IPS-NIHi7 (cell line): ENCODE measurements around the gene WDR45B.

Experiments used
- DNase-seq: peaks from one replicate; pipeline ENCODE4 v3.0.0; 2012; ENCODE audit warnings: mixed read lengths; ENCODE audit errors: extremely low spot score

Gene WDR45B

GRCh38 chr17:82648165-82648668, at the start of gene WDR45B:
Gene WDR45B (minus strand): TSS chr17:82648444. CDS start chr17:82648340, 104 bp downstream.
- peak; percentile 99 for DNase-seq

DNA sequence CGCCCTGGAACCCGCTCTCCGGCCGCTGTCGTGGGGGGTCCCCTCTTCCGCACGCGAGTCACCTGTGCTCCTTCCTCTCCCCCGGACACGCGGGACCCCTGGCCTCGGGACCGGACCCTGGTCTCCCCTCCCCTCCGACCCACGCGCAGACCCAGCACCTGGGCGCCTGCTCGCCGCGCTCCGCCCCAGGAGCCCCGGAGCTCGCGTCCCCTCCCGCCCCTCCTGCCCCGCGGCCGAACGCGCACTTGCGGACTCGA, 49.5 kb upstream of the WDR45B start:
- DNase-seq: no peak

DNA sequence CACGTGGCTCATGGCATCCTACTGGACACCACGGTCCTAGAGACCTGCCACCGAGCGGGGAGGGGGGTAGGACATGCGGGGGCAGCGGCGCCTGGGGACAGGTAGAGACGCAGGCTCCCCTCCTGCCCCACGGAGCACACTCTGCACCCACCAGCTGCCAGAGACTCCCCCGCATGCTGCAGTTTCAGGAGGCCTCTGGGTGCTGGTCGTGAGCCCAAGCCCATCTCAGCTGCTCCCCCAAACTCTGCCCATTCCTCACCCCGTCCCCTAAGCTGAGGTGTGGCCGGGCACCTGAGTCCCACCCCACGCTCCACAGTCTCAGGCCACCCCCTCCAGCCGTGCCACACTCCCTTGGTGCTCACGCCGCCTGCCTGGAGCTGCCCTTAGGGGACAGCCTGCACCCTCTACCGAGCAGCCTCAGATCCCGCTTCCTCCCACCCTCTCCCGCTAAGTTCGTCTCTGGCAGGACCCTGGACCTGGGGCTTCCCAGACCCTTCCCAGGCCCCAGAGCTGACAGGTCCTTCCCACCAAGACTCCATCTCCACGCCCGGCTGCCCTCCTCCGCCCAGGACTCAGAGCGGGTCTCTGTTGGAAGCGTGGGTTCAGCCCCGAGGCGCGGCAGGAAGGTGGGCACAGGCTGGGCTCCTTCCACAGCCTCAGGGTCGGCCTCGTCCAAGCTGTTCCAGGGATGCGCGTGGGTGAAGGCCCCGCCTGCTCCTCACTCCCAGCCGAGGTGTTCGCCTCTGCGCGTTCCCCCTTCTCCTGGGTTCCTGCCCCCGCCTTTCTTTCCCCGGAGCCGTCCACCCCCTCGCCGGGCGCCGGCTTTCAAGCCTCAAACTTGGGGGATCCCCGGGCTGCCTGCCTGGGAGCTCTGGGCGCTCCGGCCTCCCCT, 48.9 kb upstream of the WDR45B start:
- peak; percentile 44 for DNase-seq

DNA sequence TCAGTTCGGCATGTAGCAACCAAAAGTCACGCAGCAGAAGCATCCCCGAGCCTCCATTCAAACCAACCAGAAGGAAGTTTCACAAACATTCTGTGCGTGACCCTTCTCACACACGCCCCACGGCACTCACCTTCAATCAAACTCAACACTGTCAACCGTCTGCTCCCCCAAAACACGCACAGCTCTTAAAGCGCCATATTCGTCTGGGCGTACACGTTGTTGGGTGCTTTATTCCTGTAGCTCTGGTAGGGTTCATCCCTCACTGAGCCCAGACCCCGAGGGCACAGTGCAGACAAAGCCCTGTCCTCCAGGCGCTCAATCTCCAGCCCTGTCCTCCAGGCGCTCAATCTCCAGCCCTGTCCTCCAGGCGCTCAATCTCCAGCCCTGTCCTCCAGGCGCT, 48.0 kb upstream of the WDR45B start:
- DNase-seq: no peak

GRCh38 chr17:82694647-82695046, 46.4 kb upstream of the WDR45B start:
- DNase-seq: no peak

DNA sequence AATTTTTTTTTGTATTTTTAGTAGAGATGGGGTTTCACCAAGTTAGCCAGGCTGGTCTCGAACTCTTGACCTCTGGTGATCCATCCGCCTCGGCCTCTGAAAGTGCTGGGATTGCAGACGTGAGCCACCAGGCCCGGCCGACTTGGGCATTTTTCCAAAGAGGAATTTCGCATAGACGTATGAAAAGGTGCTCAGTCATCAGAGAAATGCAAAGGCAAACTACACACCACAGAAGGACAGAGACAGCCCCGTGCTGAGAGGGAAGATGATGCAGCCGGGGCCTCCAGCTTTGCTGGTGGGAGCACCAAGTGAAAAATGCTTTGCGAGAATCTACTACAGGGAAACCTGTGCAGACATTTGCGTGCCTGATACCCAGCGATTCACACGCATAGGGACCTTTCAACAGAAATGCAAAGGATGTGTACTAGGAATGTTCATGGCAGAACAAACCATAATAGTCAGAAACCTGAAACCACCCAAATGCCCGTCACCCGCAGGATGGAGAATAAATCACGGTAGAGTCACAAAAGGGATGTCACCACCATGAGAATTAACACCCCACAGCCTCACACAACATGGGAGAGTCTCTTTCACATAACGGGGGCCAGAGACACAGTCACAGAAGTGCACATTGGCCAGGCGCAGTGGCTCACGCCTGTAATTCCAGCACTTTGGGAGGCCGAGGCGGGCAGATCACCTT, 45.1 kb upstream of the WDR45B start:
- no peak for DNase-seq

- DNase-seq: no peak
These were observed 44.0 kb upstream of the WDR45B start for GRCh38 chr17:82692268-82692667.

- DNase-seq: no peak
These were observed 43.5 kb upstream of the WDR45B start for GRCh38 chr17:82691714-82692113.

GRCh38 chr17:82690786-82691489, 42.7 kb upstream of the WDR45B start:
- no peak for DNase-seq

GRCh38 chr17:82689077-82689476, 40.8 kb upstream of the WDR45B start:
- DNase-seq: no peak

- no peak for DNase-seq
These were observed 39.6 kb upstream of the WDR45B start for GRCh38 chr17:82687871-82688270.

DNA sequence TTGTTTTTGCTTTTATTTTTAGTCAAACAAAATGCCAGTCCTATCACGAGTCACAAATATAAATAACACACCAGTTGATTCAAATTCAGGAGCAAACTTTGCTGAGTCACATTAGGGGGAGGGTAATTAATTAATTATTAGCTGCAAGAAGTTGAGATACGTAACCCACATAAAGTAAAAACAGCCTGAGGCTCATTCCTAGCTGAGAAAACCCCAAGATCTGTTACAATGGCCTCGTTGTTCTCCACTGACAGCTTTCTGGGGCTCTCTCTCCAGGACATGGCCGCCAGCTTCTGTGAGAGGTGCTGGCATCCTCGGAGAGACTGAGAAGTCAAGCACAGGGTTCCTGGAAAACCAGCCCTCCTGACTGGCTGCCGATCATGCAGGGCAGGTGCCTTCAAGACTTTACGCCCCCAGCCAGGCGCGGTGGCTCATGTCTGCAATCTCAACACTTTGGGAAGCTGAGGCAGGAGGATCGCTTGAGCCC, 39.2 kb upstream of the WDR45B start:
- DNase-seq: no peak

DNA sequence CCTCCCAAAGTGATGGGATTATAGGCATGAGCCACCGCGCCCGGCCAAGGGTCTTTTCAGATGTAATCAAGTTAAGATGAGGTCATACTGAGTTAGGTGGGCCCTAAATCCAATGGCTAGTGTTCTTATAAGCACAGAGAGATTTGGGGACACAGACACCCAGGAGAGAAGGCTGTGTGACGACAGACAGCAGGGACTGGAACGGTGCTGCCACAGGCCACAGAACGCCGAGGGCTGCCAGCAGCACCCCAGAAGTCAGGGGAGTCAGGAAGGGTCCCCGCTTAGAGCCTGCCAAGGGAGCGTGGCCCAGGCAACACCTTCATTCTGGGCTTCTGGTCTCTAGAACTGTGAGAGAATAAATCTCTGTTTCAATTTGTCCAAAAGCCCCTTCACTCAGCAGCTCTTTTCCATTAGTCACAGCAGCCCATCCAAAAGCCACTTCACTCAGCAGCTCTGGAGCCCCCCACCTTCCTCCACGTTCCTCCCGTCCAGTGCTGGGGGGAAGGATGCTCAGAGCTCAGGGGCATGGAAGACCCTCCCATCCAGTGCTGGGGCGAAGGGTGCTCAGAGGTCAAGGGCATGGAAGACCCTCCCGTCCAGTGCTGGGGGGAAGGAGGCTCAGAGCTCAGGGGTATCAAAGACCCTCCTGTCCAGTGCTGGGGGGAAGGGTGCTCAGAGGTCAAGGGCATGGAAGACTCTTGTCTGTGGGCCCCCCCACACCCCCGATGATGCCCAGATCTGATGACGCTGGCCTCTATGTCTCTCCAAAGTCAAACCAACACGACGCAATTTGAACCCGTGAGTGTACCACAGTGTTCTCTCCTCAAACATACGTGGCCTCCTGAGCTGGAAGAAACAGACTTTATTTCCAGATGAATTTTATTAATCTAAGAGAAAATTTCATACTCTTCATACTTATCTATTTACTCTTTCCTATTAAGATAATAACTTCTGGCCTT, 38.4 kb upstream of the WDR45B start:
- no peak for DNase-seq

- DNase-seq: no peak
These were observed 37.0 kb upstream of the WDR45B start for GRCh38 chr17:82685291-82685690.

- no peak for DNase-seq
These were observed 36.1 kb upstream of the WDR45B start for GRCh38 chr17:82684228-82684841.

DNA sequence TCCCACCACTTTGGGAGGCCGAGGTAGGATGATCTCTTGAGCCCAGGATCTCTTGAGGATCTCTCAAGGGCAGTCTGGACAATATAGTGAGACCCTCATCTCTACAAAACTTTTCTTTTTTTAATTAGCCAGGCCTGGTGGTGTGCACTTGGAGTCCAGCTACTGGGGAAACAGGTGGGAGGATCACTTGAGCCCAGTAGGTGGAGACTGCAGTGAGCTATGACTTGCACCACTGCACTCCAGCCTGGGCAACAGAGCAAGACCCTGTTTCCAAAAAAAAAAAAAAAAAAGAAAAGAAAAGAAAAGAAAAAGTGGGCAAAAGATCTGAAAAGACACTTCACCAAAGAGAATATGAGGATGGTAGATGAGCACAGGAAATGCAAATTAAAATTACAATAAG, 35.3 kb upstream of the WDR45B start:
- DNase-seq: no peak

DNA sequence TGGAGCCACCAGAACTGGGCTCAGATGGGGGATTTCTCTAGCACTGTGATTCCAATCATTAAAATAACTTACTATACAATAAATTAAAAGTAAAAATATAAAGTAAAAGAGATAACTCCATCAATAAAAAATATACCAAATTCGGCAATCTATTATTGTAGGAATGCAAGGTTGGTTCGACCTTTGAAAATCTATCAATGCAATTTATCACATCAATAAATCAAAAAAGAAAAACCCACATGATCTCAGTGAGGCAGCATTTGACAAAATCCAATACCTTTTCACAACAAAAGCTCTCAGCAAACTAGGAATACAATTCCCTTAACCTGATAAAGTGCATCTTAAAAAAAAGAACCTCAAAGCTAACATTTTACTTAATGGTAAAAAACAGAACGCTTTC, 33.3 kb upstream of the WDR45B start:
- DNase-seq: no peak

GRCh38 chr17:82679586-82680465, 31.6 kb upstream of the WDR45B start:
- DNase-seq: peak; percentile 60

DNA sequence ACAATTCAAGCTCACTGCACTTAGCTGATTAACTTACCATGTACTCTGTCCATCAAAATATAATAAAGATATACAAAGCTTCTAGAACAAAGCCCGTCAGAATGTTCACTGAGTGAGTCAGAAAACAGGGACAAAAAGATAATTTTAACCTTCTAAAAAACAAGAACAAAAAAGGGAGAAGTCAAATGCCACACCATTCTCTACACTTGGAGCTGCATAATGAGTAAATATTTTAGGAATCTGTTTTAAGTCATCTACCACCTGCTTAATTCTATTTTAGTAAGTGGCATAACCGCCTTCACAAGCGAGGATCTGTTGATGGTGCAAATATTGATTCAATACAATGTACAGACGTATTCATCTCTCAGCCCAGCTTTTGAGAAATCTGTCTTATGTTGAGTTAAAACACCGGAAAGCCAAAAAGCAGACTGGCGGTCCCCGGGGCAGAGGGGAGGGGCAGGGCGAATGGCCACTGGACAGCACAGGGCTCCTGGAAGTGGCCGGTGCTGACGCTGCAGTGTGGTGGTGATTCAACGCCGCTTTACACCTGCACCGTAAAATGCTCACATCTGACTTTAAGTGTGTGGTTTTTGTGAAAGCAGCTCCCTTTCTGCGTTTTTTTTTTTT, 30.1 kb upstream of the WDR45B start:
- no peak for DNase-seq
